Measurements from ENCODE around the gene CSTPP1. TPM values are rescaled to one million over a fixed set of nuclear protein-coding genes. Genes with fewer than 3 reads are reported as not detected.

The CSTPP1 gene
- total and polyA plus RNA-seq, 2 of the 8 experiments (the other 6 are each of a cell fraction or from before 2014, with no cell fraction given): 24.2 to 28.7 TPM

- no peak for TF ChIP-seq E2F6 (IDR thresholded peaks at IDR 0.05)
- TF ChIP-seq KDM1A (IDR thresholded peaks at IDR 0.05; ENCODE audit: borderline replicate concordance, low read length): no peak
- 0 out of 2 replicates have a peak, but pooled peaks have one; percentile 26 for TF ChIP-seq TAF1 (IDR thresholded peaks at IDR 0.05; ENCODE audit: low read depth, low read length)
- TF ChIP-seq EP300 (IDR thresholded peaks at IDR 0.05; ENCODE audit: borderline replicate concordance in 1 of 2, low read depth in 2 of 2, low read length in 2 of 2): no peak
- TF ChIP-seq CBX5 (IDR thresholded peaks at IDR 0.05; ENCODE audit: low read depth, low read length): no peak
- no peak for TF ChIP-seq MAX (IDR thresholded peaks at IDR 0.05)
- TF ChIP-seq TBP (IDR thresholded peaks at IDR 0.05; ENCODE audit: low read depth, low read length): no peak
- TF ChIP-seq SIRT6 (IDR thresholded peaks at IDR 0.05; ENCODE audit: low read length): no peak
- 0 out of 2 replicates have a peak, but pooled peaks have one; percentile 28 for TF ChIP-seq EGR1 (IDR thresholded peaks at IDR 0.05; ENCODE audit: borderline replicate concordance, low read depth, low read length)
- no peak for TF ChIP-seq POLR2AphosphoS5 (IDR thresholded peaks at IDR 0.05; ENCODE audit: low read depth, low read length)
- TF ChIP-seq CTBP2 (IDR thresholded peaks at IDR 0.05; ENCODE audit: borderline replicate concordance, insufficient read depth, insufficient read length, low read length): no peak
- TF ChIP-seq BRCA1 (IDR thresholded peaks at IDR 0.05; ENCODE audit: low read depth, low read length): no peak
- no peak for TF ChIP-seq ASH2L (IDR thresholded peaks at IDR 0.05; ENCODE audit: low read length)
- no peak for TF ChIP-seq FOSL1 (IDR thresholded peaks at IDR 0.05; ENCODE audit: insufficient read depth, low read depth, low read length)
- no peak for TF ChIP-seq SP1 (IDR thresholded peaks at IDR 0.05; ENCODE audit: low read depth, low read length)
- no peak for TF ChIP-seq NRF1 (IDR thresholded peaks at IDR 0.05; ENCODE audit: low read depth, low read length)
- no peak for TF ChIP-seq RNF2 (IDR thresholded peaks at IDR 0.05; ENCODE audit: borderline replicate concordance, low read depth, low read length, missing control alignments, poor library complexity, severe bottlenecking)
- peak in 1 of 2 experiments; percentile 79; a peak in 1 of 4 replicates for TF ChIP-seq SIN3A (conservative IDR thresholded peaks at IDR 0.05 in 1 of 2, IDR thresholded peaks at IDR 0.05 in 1 of 2; ENCODE audit: low read depth in 1 of 2, low read length in 2 of 2)
- no peak for TF ChIP-seq EZH2 (IDR thresholded peaks at IDR 0.05; ENCODE audit: low read depth, low read length, severe bottlenecking)
- TF ChIP-seq ZNF274 (IDR thresholded peaks at IDR 0.05; ENCODE audit: borderline replicate concordance, extremely low read depth, low read length): no peak
- peak; percentile 89 for TF ChIP-seq SAP30 (IDR thresholded peaks at IDR 0.05; ENCODE audit: insufficient read depth, insufficient replicate concordance, low read length)
- no peak for TF ChIP-seq SP2 (IDR thresholded peaks at IDR 0.05; ENCODE audit: low read length)
- TF ChIP-seq HDAC6 (IDR thresholded peaks at IDR 0.05; ENCODE audit: low read depth, low read length): no peak
- TF ChIP-seq BACH1 (IDR thresholded peaks at IDR 0.05; ENCODE audit: low read length): peak; percentile 63
Measured at GRCh38 chr11:47177229-47177845, 240.8 kb downstream of the CSTPP1 start (continued).
